Memory B cell (primary cell): ENCODE measurements around the gene TLK2.
"Not testable (repeated sequence)": the region's sequence is repeated elsewhere in the genome, so short reads cannot be mapped to it uniquely, and the experiment has no call there.

Experiments used
- ATAC-seq: fragments of 150-1000 bp; cut with Tn5 transposase; 2 replicates; pipeline ENCODE4 v1.10.0; 2021; ENCODE audit warnings: low read depth, mild to moderate bottlenecking, moderate library complexity
- DNase-seq, 2 donors: peaks; one replicate each; pipeline ENCODE4 v3.0.0; 2022; ENCODE audit warnings: low spot score in 2 of 2
- H3K27ac Mint-ChIP-seq: one replicate; pipeline ENCODE4 v1.8.0; 2022; ENCODE audit warnings: mild to moderate bottlenecking, moderate library complexity, mixed read lengths
- H3K27me3 Mint-ChIP-seq: one replicate; pipeline ENCODE4 v1.8.0; 2022; ENCODE audit warnings: mixed read lengths
- H3K36me3 Mint-ChIP-seq: one replicate; pipeline ENCODE4 v1.8.0; 2022; ENCODE audit warnings: mild to moderate bottlenecking, mixed read lengths
- H3K4me1 Mint-ChIP-seq: one replicate; pipeline ENCODE4 v1.8.0; 2022; ENCODE audit warnings: mixed read lengths
- H3K4me3 Mint-ChIP-seq: one replicate; pipeline ENCODE4 v1.8.0; 2022; ENCODE audit warnings: mild to moderate bottlenecking, moderate library complexity, mixed read lengths
- H3K9me3 Mint-ChIP-seq: one replicate; pipeline ENCODE4 v1.8.0; 2022; ENCODE audit warnings: mixed read lengths

The TLK2 gene

DNA sequence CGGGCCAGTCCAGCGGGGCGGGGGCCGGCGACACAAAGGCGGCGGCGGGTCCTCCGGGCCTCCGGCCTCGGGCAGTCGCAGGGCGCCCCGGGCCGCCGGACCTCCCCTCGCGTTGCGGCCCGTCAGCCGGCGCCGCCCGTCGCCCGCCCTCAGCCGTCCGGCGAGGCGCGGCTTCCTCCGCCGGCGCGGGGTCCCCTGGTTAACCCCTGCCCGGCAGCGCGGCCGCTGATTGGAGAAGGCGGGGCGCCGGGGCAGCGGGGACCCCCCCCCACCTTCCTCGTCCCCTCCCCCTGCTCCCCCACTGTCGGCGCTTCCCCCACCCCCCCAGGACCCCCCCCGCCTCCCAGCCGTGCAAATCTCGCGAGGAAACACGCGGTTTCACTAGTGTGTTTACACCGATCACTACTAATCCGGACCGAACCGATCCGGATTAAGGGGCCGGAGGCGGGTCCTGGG lies at the start of gene TLK2:
Gene TLK2, plus strand, starts transcription at position 402 of the 456 bp plus-strand sequence. CDS start 2,301 bp downstream, outside the sequence.
- Mint-ChIP-seq H3K9me3 (no peaks in the 10 kb centered on the region), H3K27me3 (no peaks in the 10 kb centered on the region), H3K4me3 (peak within 1 kb of the TSS; percentile 81), H3K4me1 (peaks cover 18% of the 10 kb centered on the region), H3K27ac (peak within 1 kb of the TSS; percentile 86), H3K36me3 (peaks cover 4% of the 10 kb centered on the region)
- DNase-seq (peak; percentile 68 to 73), ATAC-seq (peak; percentile 70)

DNA sequence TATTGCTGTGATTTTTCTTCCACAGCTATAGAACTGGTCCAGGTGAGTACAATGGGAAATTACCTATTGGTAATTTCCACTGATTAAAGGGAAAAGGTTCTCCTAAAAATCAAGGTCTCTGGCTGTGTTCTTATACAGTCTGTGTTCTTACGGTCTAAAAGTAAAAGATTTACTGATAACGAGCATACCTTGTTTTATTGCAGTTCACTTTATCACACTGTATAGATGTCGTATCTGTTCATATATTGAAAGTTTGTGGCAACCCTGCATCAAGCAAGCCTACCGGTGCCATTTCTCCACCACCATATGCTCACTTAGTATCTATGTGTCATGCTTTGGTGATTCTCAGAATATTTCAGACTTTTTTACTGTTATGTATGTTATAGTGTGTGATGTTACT lies 43.4 kb upstream of the TLK2 start:
- ATAC-seq, H3K4me3 Mint-ChIP-seq, H3K27me3 Mint-ChIP-seq, H3K36me3 Mint-ChIP-seq, H3K27ac Mint-ChIP-seq, DNase-seq, H3K9me3 Mint-ChIP-seq, H3K4me1 Mint-ChIP-seq: not testable (repeated sequence)

DNA sequence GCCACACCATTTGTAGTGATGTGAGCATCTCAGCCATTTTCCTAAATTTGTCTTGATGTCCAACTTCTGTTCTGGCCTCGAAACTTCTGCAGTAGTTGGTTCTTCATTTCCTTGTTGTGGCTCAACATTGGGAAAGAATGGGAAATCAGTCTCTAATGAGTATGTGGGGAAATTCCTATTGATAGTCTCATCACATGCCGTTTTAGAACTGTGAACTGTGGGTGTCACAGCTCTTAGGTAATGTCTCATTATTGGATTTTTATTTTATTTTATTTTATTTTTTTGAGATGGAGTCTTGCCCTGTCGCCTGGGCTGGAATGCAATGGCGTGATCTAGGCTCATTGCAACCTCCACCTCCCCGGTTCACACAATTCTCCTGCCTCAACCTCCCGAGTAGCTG lies 37.4 kb upstream of the TLK2 start:
- H3K4me1 Mint-ChIP-seq, DNase-seq, H3K4me3 Mint-ChIP-seq, H3K27ac Mint-ChIP-seq, H3K9me3 Mint-ChIP-seq, ATAC-seq, H3K27me3 Mint-ChIP-seq: not testable (repeated sequence)
- peaks cover 11% of the 10 kb centered on the region for H3K36me3 Mint-ChIP-seq

DNA sequence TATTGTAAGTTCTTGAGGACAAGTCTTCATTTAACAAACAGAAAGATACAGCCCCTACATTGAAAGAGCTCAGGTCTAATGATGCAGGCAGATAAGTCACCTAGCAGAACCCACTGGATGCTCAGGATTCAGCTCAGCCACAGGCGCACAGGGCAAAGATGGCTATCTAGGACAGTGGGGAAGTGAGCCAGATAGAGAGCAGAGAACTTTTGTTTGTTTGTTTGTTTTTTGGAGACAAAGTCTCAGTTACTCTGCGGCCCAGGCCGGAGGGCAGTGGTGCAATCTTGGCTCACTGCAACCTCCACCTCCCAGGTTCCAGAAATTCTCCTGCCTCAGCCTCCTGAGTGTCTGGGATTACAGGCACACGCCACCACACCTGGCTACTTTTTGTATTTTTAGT lies 34.6 kb upstream of the TLK2 start:
- ATAC-seq (no peak), DNase-seq (no peak)
- no peaks in the 10 kb centered on the region for H3K4me1 Mint-ChIP-seq
- H3K36me3 Mint-ChIP-seq, result peaks cover 21% of the 10 kb centered on the region
- no peak overlapping the region for H3K27ac Mint-ChIP-seq
- no peaks in the 10 kb centered on the region for H3K9me3 Mint-ChIP-seq
- no peak overlapping the region for H3K4me3 Mint-ChIP-seq
- no peaks in the 10 kb centered on the region for H3K27me3 Mint-ChIP-seq

DNA sequence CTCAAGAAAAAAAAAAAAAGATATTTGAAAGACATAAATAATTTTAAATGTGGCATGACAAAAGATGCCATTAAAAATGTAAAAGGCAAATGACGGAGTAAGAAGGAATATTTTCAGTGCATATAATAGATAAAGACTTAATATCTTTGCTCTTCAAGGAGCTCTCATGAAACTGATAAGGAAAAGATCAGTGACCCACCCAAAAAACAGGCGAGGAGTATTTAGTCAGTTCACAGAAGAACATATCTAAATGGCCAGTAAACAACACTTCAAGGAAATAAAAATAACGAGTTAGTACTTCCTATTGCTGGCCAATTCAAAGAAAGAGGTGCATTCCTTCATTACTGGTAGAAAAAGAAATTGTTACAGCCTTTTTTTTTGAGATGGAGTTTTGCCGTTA lies 32.8 kb upstream of the TLK2 start:
- ATAC-seq, H3K4me1 Mint-ChIP-seq, H3K27ac Mint-ChIP-seq, H3K27me3 Mint-ChIP-seq, H3K4me3 Mint-ChIP-seq, DNase-seq, H3K9me3 Mint-ChIP-seq: not testable (repeated sequence)
- peaks cover 19% of the 10 kb centered on the region for H3K36me3 Mint-ChIP-seq

DNA sequence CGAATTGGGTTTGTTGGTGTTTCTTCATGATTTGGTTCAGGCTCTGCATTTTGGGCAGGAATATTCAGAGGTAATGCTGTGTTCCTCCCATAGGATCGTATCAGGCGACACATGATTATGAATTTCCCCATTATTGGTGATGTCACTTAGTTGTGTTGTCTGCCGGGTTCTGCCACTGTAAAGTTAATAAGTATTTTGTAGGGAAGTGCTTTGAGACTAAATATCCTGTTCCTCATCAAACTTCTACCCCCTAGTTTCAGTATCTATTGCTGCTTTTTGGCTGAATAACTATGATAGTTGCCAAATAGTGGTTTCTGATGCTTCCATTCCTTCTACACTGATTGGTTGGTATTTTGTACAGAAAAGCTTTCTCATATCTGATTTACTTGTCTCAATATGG lies 26.4 kb upstream of the TLK2 start:
- peak in 1 of 2 donors; percentile 15 for DNase-seq
- peaks cover 20% of the 10 kb centered on the region for H3K4me1 Mint-ChIP-seq
- ATAC-seq, result peak; percentile 75
- H3K9me3 Mint-ChIP-seq, H3K27me3 Mint-ChIP-seq: not testable (repeated sequence)
- peak overlapping the region; percentile 96 for H3K27ac Mint-ChIP-seq
- peaks cover 11% of the 10 kb centered on the region for H3K36me3 Mint-ChIP-seq
- peak overlapping the region; percentile 63 for H3K4me3 Mint-ChIP-seq

DNA sequence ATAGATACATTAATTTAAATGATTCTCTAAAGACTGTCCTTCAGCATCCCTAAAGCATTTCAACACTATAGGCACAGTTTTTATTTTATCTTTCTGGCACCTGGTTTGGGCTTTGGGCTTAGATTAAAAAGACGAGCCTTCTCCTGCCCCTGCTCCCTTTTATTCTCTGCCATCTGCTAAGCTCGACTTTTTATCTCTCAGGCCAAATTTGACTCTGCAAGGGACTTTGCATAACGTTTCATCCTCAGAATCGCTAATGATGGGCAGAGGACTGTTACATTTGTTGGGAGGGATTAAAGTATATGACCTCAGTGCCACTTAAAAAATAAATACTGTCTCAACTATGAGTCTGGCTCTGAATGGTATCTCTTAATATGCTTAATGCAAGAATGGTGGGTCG lies 25.6 kb upstream of the TLK2 start:
- Mint-ChIP-seq H3K4me1 (peaks cover 24% of the 10 kb centered on the region), H3K27ac (peak overlapping the region; percentile 96)
- not testable (repeated sequence) for H3K36me3 Mint-ChIP-seq, DNase-seq, H3K4me3 Mint-ChIP-seq, ATAC-seq, H3K9me3 Mint-ChIP-seq, H3K27me3 Mint-ChIP-seq

DNA sequence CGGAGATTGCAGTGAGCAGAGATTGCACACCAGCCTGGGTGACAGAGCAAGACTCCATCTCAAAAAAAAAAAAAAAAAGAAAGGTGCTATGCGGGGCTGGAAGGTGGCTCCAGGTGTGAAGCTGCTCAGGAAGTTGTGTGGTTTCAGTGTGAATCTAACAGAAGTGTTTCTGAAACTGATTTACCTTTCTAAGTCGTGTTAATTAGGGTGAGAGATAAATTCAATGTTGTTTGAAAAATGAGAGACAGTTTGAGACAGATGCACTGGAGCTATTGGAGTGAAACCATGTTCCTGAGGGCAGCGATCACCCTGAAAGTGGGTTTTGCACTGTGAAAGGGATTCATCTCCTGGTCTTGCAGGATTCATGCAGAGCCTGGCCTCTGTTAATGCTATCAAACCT lies 25.0 kb upstream of the TLK2 start:
- Mint-ChIP-seq H3K4me3 (peak overlapping the region; percentile 74), H3K27ac (peak overlapping the region; percentile 96), H3K4me1 (peaks cover 30% of the 10 kb centered on the region)
- ATAC-seq, result peak; percentile 17
- not testable (repeated sequence) for H3K27me3 Mint-ChIP-seq, H3K9me3 Mint-ChIP-seq, H3K36me3 Mint-ChIP-seq, DNase-seq

DNA sequence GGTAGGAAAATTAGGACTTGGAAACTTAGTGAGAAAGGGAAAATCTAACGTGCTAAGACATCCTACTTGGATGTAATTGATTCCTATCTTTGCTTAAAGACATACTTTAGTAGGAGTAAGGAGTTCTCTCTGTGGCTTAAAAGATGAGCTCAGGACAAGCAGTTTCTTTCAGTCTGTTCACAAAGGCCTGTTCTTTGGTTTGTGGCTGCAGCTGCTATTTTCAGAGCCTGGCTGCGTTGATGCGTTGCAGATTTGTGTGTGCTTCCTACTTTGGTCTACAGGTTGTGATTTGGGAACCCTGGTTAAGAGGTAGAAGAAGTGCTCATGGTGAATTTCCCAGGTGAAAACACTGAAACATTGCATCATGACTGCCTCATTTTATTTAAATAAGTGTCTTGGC lies 24.5 kb upstream of the TLK2 start:
- peak; percentile 63 for ATAC-seq
- peak overlapping the region; percentile 96 for H3K27ac Mint-ChIP-seq
- H3K4me3 Mint-ChIP-seq, result peak overlapping the region; percentile 74
- DNase-seq, H3K36me3 Mint-ChIP-seq, H3K9me3 Mint-ChIP-seq, H3K27me3 Mint-ChIP-seq: not testable (repeated sequence)
- H3K4me1 Mint-ChIP-seq, result peaks cover 32% of the 10 kb centered on the region

DNA sequence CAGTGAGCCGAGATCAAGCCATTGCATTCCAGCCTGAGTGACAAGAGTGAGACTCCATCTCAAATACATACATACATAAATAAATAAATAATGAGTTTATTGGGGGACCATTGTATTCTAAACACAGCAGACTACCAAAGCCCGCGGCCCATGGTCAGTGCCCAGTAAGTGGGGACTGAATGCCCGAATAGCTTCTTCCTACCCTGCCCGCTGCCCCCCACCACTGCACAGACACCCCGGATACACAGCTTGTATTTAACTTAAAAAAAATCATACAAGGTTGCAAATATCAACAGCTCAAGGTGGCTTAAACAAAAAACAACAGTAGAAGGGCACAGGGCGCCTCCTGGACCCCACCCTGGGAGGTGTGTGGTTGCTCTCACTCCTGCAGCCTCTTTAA lies 22.6 kb upstream of the TLK2 start:
- Mint-ChIP-seq H3K27ac (no peak overlapping the region), H3K9me3 (no peaks in the 10 kb centered on the region), H3K4me1 (peaks cover 41% of the 10 kb centered on the region), H3K4me3 (no peak overlapping the region), H3K36me3 (peaks cover 2% of the 10 kb centered on the region), H3K27me3 (no peaks in the 10 kb centered on the region)
- ATAC-seq, result no peak
- no peak for DNase-seq

DNA sequence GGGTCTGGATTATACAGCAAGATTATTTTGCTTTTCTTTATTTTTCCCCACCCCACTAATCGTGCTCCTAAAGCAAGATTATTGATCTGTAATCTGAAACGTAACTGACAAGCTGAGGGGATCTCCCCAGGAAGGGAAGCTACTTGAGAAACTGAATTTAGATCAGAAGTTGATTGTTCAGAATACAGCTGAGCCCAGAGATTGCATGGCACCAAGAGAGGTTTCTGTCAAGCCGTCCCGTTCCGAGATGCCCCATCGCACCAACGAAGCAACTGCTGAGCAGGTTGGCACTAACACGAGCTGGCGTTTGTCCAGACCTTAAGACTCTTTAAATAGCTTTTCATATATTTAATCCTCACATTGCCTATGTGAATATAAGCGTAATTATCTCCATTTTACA lies 20.1 kb upstream of the TLK2 start:
- H3K36me3 Mint-ChIP-seq, H3K27me3 Mint-ChIP-seq, H3K9me3 Mint-ChIP-seq, DNase-seq: not testable (repeated sequence)
- Mint-ChIP-seq H3K4me1 (peaks cover 34% of the 10 kb centered on the region), H3K27ac (peak overlapping the region; percentile 91), H3K4me3 (peak overlapping the region; percentile 80)
- ATAC-seq, result peak; percentile 42

DNA sequence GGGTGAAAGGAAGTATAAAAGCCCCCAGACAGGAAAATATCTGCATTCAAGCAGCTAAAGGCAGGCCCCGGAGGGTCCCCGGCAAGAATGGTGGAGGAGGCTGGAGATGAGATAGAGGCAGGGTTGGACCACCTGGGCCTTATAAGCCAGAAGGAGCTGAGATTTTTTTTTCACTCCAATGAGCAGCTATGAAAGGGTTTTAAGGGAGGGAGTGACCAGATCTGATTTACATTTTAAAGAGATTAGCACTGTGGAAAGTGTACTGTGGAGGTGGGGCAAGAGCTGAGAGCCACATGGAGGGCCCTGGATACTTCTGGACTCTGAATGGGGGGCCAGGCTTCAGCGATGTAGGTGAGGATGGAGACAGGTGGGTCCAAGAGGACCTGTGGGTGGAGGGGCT lies 14.2 kb upstream of the TLK2 start:
- not testable (repeated sequence) for H3K4me3 Mint-ChIP-seq, H3K36me3 Mint-ChIP-seq, H3K9me3 Mint-ChIP-seq, H3K27me3 Mint-ChIP-seq, ATAC-seq, DNase-seq
- H3K27ac Mint-ChIP-seq, result peak overlapping the region; percentile 45
- peaks cover 20% of the 10 kb centered on the region for H3K4me1 Mint-ChIP-seq

DNA sequence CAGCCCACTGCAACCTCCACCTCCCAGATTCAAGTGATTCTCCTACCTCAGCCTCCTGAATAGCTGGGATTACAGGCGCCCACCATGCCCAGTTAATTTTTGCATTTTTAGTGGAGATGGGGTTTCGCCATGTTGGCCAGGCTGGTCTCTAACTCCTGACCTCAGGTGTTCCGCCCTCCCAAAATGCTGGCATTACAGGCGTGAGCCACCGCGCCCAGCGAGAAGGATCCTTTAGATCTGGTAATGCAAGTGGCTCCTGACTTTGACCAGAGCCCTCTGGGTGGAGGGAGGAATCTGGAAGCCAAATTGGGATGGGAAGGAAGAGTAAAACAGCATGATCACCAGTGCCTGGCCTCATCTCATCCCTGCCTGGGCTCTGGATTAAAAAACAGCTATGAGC lies 13.4 kb upstream of the TLK2 start:
- not testable (repeated sequence) for H3K4me3 Mint-ChIP-seq, ATAC-seq, H3K27me3 Mint-ChIP-seq, H3K9me3 Mint-ChIP-seq, DNase-seq, H3K27ac Mint-ChIP-seq, H3K36me3 Mint-ChIP-seq
- H3K4me1 Mint-ChIP-seq, result peaks cover 16% of the 10 kb centered on the region

DNA sequence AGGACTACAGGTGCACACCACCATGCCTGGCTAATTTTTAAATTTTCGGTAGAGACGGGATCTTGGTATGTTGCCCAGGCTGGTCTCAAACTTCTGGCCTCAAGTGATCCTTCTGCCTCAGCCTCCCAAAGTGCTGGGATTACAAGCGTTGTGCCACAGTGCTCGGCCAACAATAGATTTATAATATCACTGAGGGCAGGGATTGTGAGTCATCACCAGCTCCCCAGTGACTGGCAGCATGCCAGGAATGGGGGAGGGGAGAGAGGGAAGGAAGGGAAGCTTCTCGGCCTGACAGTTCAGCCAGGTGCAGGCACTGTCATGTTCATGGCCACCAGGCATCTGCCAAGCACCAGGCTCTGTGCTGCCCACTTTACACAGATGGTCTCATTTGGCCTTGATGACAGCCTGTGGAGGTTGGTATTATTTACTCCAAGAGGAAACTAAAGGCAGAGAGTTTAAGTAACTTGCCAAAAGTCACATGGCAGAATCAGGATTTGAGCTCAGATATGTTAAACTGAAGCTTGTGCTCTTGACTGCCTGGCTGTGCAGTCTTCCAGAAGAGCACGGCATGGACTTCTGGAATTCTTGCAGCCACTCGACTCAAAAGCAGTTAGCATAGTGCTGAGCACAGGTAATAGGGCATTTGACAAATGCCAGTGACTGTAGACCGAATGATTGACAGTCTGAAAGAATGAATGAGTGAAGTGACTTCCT lies 7.8 kb upstream of the TLK2 start:
- peak overlapping the region; percentile 25 for H3K27ac Mint-ChIP-seq

DNA sequence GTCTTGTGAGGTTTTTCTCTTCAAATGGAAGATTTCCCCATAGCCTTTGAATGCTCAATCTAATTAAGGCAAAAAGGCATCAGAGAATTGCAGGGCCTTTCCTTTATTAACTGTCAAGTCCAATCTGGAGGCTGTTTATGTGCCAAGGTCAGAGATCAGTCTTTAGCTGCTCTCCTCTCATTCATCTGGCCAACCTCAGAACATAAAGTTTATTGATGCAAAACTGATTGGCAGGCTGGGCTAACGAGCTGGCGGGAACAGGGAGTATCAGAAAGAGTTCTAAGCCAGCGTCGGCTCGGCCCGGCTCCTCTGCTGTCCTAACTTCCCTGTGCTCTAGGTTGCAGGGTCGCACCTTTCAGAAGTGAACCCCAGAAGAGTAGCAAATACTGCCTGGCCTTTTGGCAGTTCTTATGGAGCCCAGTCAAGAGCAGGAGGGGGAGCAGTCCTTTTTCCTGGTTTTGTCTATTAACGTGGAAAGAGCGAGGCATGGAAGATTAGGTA lies 7.2 kb upstream of the TLK2 start:
- not testable (repeated sequence) for H3K27ac Mint-ChIP-seq, H3K27me3 Mint-ChIP-seq, H3K4me3 Mint-ChIP-seq

More for the DNA sequence above, 7.8 kb upstream of the TLK2 start:
- H3K27me3 Mint-ChIP-seq, H3K36me3 Mint-ChIP-seq, H3K9me3 Mint-ChIP-seq, H3K4me3 Mint-ChIP-seq: not testable (repeated sequence)
- DNase-seq (peak; percentile 41 to 46), ATAC-seq (peak; percentile 68)
- peaks cover 12% of the 10 kb centered on the region for H3K4me1 Mint-ChIP-seq

More for the DNA sequence above, 7.2 kb upstream of the TLK2 start:
- not testable (repeated sequence) for ATAC-seq, H3K36me3 Mint-ChIP-seq, DNase-seq, H3K9me3 Mint-ChIP-seq
- H3K4me1 Mint-ChIP-seq, result peaks cover 12% of the 10 kb centered on the region
